Measurements from ENCODE around the gene GP5.

Gene GP5

GRCh38 chr3:194382196-194382891 lies 16.7 kb downstream of the GP5 start:
- in situ Hi-C loops (cut with HindIII; ENCODE audit: low pct_ligation_motif_present, low pct_unique_long_range_greater_than_20kb, low sequenced_read_pairs) = no loop called here
- DNase-seq = no peak

DNA sequence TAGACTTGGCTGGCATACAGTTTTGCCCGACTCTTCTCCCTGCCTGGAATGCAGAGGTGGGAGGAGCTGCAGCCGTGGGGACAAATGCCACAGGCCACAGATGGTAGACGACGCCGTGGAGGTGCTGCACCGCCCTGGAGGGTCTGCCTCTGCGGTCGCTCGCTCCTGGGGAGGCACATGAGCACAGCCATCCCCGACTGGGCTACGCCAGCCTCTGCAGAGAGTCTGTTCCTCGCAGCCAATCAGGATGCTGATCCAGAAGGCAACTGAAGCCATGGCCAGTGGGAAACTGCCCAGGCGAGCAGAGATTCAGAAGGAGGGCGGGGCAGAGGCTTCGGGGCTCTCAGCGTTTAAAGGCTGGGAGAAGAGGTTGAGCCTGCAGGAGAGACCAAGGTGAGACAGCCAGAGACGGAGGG lies 17.6 kb downstream of the GP5 start:
- peak; percentile 69 for DNase-seq
- in situ Hi-C loops (cut with HindIII; ENCODE audit: low pct_ligation_motif_present, low pct_unique_long_range_greater_than_20kb, low sequenced_read_pairs) = no loop called here

- no peak for DNase-seq
- in situ Hi-C loops (cut with HindIII; ENCODE audit: low pct_ligation_motif_present, low pct_unique_long_range_greater_than_20kb, low sequenced_read_pairs) = no loop called here
Measured at GRCh38 chr3:194380326-194380725, 18.7 kb downstream of the GP5 start.

DNA sequence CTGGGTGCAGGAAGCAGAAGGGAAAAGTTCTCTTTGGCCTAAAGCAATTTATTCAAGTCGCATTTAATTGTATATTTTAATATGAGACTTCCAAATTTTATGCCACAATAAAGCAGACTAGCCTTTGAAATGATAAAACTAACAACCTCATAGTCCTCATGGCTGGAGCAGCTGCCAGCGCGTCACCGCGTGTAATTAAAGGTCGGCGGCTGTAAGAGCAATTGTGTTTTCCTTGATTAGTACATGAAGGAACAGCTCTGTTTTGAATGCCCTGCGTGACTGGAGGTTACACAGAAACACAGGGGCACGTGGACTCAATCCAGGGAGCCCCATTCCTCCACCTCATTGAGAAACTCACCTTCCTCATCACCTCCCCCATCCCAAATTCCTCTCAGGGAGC lies 19.4 kb downstream of the GP5 start:
- in situ Hi-C loops (cut with HindIII; ENCODE audit: low pct_ligation_motif_present, low pct_unique_long_range_greater_than_20kb, low sequenced_read_pairs) = no loop called here
- DNase-seq = no peak

DNA sequence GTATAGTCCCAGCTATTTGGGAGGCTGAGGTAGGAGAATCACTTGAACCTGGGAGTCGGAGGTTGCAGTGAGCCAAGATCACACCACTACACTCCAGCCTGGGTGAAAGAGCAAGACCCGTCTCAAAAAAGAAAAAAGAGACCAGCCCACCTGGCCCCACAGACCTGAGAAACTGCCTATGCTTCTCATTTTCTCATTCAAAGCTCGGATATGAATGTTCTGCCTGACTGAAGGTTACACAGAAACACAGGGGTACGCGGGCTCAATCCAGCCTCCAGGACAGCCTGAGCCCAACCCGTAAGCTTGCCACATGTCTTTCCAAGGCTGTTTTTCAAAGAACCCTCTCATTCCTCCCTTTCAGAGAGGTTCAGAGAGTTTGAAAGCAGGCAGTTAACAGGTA lies 19.8 kb downstream of the GP5 start:
- in situ Hi-C loops (cut with HindIII; ENCODE audit: low pct_ligation_motif_present, low pct_unique_long_range_greater_than_20kb, low sequenced_read_pairs) = no loop called here
- no peak for DNase-seq

GRCh38 chr3:194377708-194378107 lies 21.4 kb downstream of the GP5 start:
- DNase-seq = no peak
- in situ Hi-C loops (cut with HindIII; ENCODE audit: low pct_ligation_motif_present, low pct_unique_long_range_greater_than_20kb, low sequenced_read_pairs) = no loop called here

DNA sequence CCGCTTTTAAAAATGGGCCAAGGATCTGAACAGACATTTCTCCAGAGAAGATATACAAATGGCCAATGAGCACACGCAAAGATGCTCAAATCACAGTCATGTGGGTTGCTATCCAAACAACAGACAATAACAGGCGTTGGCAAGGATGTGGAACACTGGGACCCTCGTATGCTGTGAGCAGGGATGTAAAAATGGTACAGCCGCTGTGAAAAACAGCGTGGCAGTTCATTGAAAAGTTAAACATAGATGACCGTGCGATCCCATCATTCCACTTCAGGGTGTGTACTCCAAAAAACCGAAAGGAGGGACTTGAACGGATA lies 22.9 kb downstream of the GP5 start:
- in situ Hi-C loops (cut with HindIII; ENCODE audit: low pct_ligation_motif_present, low pct_unique_long_range_greater_than_20kb, low sequenced_read_pairs) = no loop called here
- DNase-seq = no peak

GRCh38 chr3:194375473-194376240 lies 23.4 kb downstream of the GP5 start:
- DNase-seq = no peak
- in situ Hi-C loops (cut with HindIII; ENCODE audit: low pct_ligation_motif_present, low pct_unique_long_range_greater_than_20kb, low sequenced_read_pairs) = no loop called here

- DNase-seq = no peak
- in situ Hi-C loops (cut with HindIII; ENCODE audit: low pct_ligation_motif_present, low pct_unique_long_range_greater_than_20kb, low sequenced_read_pairs) = no loop called here
Measured at GRCh38 chr3:194374935-194375334, 24.1 kb downstream of the GP5 start.

GRCh38 chr3:194373899-194374298 lies 25.2 kb downstream of the GP5 start:
- in situ Hi-C loops (cut with HindIII; ENCODE audit: low pct_ligation_motif_present, low pct_unique_long_range_greater_than_20kb, low sequenced_read_pairs) = no loop called here
- DNase-seq = no peak

- DNase-seq = no peak
- in situ Hi-C loops (cut with HindIII; ENCODE audit: low pct_ligation_motif_present, low pct_unique_long_range_greater_than_20kb, low sequenced_read_pairs) = no loop called here
Measured at GRCh38 chr3:194373028-194373427, 26.0 kb downstream of the GP5 start.

DNA sequence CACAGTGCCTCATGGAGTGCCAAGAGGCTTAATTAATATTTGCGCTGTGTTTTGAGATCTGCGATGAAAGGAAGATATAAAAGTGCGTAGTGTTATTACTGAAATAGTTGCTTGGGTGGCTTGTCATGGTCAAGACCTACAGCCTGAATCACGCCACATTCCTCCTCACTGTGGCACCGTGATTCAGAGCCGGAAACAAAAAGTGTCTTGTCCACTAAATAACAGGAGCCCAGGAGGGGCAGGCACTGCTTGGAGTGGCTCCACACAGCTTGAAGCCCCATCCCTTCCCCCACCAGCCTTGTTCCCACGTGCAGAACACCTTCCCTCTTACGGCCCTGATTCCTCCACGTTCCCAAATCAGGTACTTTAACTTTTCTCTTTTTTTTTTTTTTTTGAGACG lies 28.3 kb downstream of the GP5 start:
- no peak for DNase-seq
- in situ Hi-C loops (cut with HindIII; ENCODE audit: low pct_ligation_motif_present, low pct_unique_long_range_greater_than_20kb, low sequenced_read_pairs) = no loop called here

DNA sequence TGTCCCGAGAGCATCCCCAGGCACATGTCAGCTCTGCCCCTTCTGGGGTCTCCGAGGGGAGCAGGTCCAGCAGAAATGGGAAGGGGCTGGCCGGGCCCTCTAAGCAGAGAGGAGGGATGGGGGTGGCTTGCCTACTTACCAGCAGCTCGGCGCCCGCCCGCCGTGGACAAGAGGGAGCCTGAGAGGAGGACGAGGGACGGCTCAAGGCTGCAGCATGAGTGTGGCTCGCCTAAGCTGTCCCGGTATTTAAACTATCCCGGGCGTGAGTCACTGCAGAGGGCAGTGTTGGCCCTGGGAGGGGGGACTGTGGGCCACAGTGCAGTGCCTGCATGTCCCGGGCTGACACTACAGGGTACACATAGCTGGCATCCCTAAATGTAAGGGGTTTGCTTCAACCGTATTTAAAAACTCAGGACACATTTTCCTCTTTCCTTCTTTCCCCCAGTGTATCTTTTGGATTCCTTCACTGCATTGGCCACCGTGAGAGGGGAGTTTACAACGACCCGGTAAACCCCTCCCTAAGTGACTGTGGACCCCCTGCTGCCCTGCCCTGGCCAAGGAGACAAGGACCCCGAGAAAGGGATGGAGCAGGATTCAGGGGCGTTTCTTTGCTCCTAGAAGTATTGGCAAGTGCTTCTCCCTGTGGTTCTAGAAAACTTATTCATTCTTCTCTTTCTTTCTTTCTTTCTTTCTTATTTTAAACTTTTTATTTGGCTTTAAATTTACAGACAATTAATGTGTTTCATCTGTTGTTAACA lies 29.4 kb downstream of the GP5 start, which contains the start of gene LRRC15:
Gene LRRC15, minus strand, starts transcription at position 222 of the 758 bp plus-strand sequence. CDS start 8,700 bp downstream, outside the sequence.
- peak; percentile 33 for DNase-seq
- in situ Hi-C loops (cut with HindIII; ENCODE audit: low pct_ligation_motif_present, low pct_unique_long_range_greater_than_20kb, low sequenced_read_pairs) = no loop called here

- no peak for DNase-seq
- in situ Hi-C loops (cut with HindIII; ENCODE audit: low pct_ligation_motif_present, low pct_unique_long_range_greater_than_20kb, low sequenced_read_pairs) = no loop called here
Measured at GRCh38 chr3:194368918-194369317, 30.1 kb downstream of the GP5 start.

DNA sequence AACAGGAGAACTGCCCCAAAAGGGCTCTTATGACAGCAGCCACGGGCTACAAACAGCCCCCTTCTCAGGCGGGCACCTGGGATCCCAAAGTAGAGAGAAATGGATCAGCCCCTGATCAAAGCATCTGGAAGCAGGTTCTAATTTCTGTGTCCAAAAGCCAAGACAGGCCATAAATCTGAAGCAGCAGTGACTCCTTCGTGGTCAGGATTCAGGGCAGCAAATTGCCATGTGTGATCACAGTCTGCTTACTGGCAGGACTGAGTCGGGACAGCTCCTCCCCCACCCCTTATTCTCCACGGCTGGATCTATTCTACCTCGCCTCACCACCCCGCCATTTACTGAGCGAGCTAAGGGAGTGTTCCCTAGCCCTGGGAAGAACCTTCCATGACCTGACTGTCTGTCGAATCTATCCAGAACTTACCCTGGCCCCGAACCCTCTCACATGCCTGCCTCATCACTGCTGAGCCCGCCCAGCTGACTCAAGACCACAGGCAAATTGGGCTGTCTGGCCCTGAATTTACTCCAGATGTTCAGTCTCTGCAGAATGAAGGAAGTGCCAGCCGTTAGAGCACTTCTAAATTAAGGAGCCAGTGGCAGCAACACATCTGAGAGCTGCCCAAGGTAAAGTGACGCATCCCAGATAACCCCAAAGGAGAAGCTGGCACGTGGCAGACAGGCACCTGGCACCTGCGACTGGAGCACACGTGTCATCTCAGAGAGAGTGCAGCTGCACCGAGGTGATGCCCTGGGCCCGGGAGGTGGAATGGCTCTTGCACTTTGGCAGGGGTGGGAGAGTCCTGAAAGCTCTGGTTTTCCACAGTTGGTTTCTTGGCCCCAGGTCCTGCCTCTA lies 30.8 kb downstream of the GP5 start:
- DNase-seq = no peak
- in situ Hi-C loops (cut with HindIII; ENCODE audit: low pct_ligation_motif_present, low pct_unique_long_range_greater_than_20kb, low sequenced_read_pairs) = no loop called here

- DNase-seq = no peak
Measured at GRCh38 chr3:194365978-194366490, 33.0 kb downstream of the GP5 start.

GRCh38 chr3:194365526-194365925 lies 33.5 kb downstream of the GP5 start:
- no peak for DNase-seq
- in situ Hi-C loops (cut with HindIII; ENCODE audit: low pct_ligation_motif_present, low pct_unique_long_range_greater_than_20kb, low sequenced_read_pairs) = no loop called here

More at GRCh38 chr3:194365978-194366490, 33.0 kb downstream of the GP5 start:
- in situ Hi-C loops (cut with HindIII; ENCODE audit: low pct_ligation_motif_present, low pct_unique_long_range_greater_than_20kb, low sequenced_read_pairs) = no loop called here

- in situ Hi-C loops (cut with HindIII; ENCODE audit: low pct_ligation_motif_present, low pct_unique_long_range_greater_than_20kb, low sequenced_read_pairs) = no loop called here
- DNase-seq = no peak
Measured at GRCh38 chr3:194364652-194365434, 34.2 kb downstream of the GP5 start.
